GM08714 (cell line): Measurements from ENCODE around the gene UBE2G2.

Experiments
- H3K4me3 ChIP-seq: fragments of 200-500 bp; sonication (Bioruptor generic); 2 replicates; pipeline ENCODE4 v1.5.1; 2014; ENCODE audit warnings: mild to moderate bottlenecking, low read length, inconsistent platforms
- ZNF274 ChIP-seq: IDR thresholded peaks from 2 replicates; pipeline ENCODE4 v1.6.1; 2012; ENCODE audit warnings: mild to moderate bottlenecking, low read depth, low read length

UBE2G2 gene

DNA sequence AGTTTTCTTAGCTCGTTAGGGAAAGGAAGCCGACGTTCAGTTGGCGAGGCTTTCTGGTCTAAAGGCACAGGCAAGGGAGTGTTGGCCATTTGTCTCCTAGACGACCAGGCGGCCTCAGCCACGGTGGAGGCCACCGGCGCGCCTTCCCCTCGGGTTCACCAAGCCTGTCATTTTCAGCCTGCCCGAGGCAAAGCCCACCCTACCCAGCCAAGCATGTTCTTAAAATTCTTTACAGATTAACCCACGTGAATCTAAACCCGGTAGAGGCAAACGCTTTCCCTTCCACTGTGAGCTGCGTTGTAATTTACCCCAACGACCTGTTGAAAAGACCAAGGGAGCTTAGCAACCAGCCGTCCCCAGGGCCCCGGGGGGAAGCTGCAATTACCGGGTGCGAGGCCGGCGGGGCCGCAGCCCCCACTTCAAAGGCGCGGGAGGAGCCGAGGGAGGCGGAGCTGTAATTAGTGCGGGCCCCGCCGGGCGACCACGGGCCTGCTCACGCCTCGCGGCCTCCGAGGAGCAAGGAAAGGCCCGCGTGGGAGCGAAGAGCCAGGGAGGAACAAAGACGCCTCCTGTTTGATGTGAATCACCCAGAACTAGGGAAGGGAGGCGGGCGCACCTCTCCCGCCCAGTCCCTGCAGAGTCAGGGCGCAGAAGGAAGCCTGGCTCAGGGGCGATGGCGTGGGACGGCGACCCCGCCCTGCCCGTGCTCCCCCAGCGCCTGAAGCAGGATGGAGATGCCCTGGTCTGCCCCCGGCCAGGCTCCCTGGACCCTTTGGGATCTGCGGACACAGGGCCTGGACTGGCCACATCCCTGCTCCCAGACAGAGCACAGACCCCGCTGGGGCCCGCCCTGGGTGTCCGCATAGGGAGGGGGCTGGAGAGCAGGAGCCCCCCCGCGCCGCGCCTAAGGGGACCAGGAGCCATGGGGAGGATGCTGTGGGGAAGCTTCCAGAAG lies 78.2 kb downstream of the UBE2G2 start:
- no peak overlapping the region for H3K4me3 ChIP-seq
- no peak for TF ChIP-seq ZNF274

DNA sequence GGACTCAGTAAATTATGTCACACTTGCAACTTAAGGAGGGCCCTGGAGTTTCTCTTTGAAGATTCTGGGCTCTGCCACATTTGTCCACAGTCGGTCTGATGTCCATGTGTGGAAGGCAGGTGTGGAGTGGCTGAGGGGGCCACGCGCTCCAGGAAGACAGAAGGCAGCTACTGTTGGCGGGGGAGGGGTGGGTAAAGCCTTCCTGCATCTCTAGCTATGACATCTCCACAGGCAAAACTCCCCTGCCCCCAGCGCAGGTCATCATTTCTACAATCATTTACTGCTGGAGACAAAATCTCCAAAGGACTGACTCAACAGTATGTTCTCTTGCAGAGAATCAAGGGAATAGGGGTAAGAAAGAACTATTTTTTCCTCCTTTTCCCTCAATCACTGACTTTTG lies 78.9 kb downstream of the UBE2G2 start:
- TF ChIP-seq ZNF274 = no peak
- H3K4me3 ChIP-seq = no peak overlapping the region

DNA sequence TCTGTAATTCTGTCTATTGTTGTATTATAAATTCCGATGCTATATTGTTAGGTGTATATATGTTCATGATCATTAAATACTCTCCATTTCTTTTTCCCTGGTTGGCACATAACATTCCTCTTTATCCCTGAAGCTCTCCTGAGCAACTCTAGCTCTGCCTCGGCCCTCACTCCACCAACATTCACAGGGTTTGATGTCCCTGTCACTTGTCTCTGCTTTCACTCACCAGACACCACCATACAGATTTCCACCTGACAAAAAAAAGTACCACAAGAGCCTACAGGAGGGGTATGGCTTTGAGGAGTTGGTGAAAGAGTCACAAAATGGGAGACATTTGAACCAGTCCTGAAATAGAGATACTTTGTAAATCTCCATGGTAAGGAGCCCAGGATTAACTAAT lies 81.5 kb downstream of the UBE2G2 start:
- no peak for TF ChIP-seq ZNF274
- no peak overlapping the region for H3K4me3 ChIP-seq
